ENCODE measurements around the gene PHLDB2.

PHLDB2 gene

GRCh38 chr3:112002096-112002971, 143.3 kb downstream of the PHLDB2 start:
- no peak for TF ChIP-seq CTCF (IDR thresholded peaks at IDR 0.05; ENCODE audit: low read depth, low read length, missing control alignments)
- H3K4me3 ChIP-seq (ENCODE audit: low read depth, low read length), result no peak overlapping the region
- no peak for DNase-seq (ENCODE audit: low read depth)

GRCh38 chr3:112003321-112004080, 144.4 kb downstream of the PHLDB2 start:
- TF ChIP-seq CTCF (IDR thresholded peaks at IDR 0.05; ENCODE audit: low read depth, low read length, missing control alignments), result no peak
- DNase-seq (ENCODE audit: low read depth), result no peak
- no peak overlapping the region for H3K4me3 ChIP-seq (ENCODE audit: low read depth, low read length)

- H3K4me3 ChIP-seq (ENCODE audit: low read depth, low read length), result no peak overlapping the region
- TF ChIP-seq CTCF (IDR thresholded peaks at IDR 0.05; ENCODE audit: low read depth, low read length, missing control alignments), result no peak
- no peak for DNase-seq (ENCODE audit: low read depth)
Observed at GRCh38 chr3:112004187-112004586, 145.1 kb downstream of the PHLDB2 start.

- TF ChIP-seq CTCF (IDR thresholded peaks at IDR 0.05; ENCODE audit: low read depth, low read length, missing control alignments), result no peak
- H3K4me3 ChIP-seq (ENCODE audit: low read depth, low read length), result no peak overlapping the region
- no peak for DNase-seq (ENCODE audit: low read depth)
Observed at GRCh38 chr3:112004669-112005068, 145.6 kb downstream of the PHLDB2 start.

- DNase-seq (ENCODE audit: low read depth), result no peak
- no peak for TF ChIP-seq CTCF (IDR thresholded peaks at IDR 0.05; ENCODE audit: low read depth, low read length, missing control alignments)
- no peak overlapping the region for H3K4me3 ChIP-seq (ENCODE audit: low read depth, low read length)
Observed at GRCh38 chr3:112005091-112005672, 146.1 kb downstream of the PHLDB2 start.

GRCh38 chr3:112007633-112008032, 148.6 kb downstream of the PHLDB2 start:
- no peak for DNase-seq (ENCODE audit: low read depth)
- no peak overlapping the region for H3K4me3 ChIP-seq (ENCODE audit: low read depth, low read length)
- no peak for TF ChIP-seq CTCF (IDR thresholded peaks at IDR 0.05; ENCODE audit: low read depth, low read length, missing control alignments)

Measured in GM12864 (cell line).